Measurements from ENCODE around the gene ESPNL. TPM values are rescaled to one million over a fixed set of nuclear protein-coding genes. Genes with fewer than 3 reads are reported as not detected.

Gene ESPNL
- total RNA-seq, 8 experiments from 2014 or later, result 0.11 to 0.87 (median 0.39) TPM

GRCh38 chr2:238096311-238097011 is 3.7 kb upstream of the ESPNL start:
- H3K4me1 ChIP-seq (replicated peaks in 1 of 2), result peaks cover 6 to 8% of the 10 kb centered on the region in 2 donors
- in situ Hi-C loops (cut with MboI; ENCODE audit: low pct_unique_long_range_greater_than_20kb in 2 of 9, low sequenced_read_pairs in 9 of 9, unreplicated experiment in 9 of 9), result no loop called here
- no peak for ATAC-seq (replicated peaks in 6 of 8)
- H3K27ac ChIP-seq, result no peak overlapping the region
- 67 to 91% (median 88%) methylated on average over 4 to 17 of the region's 22 CpGs; no CpG with 5 or more reads in 5 of the 10 experiments for WGBS, 10 experiments
- H3K4me3 ChIP-seq, result no peak overlapping the region

- Histone ChIP-seq H3K4me1 (replicated peaks in 1 of 2) (peaks cover 11 to 14% of the 10 kb centered on the region in 2 donors), H3K4me3 (no peak overlapping the region), H3K27ac (no peak overlapping the region)
- WGBS, 10 experiments, result 60 to 93% methylated on average over 1 to 3 of the region's 19 CpGs; no CpG with 5 or more reads in 8 of the 10 experiments
- ATAC-seq (replicated peaks in 6 of 8), result no peak
- in situ Hi-C loops (cut with MboI; ENCODE audit: low pct_unique_long_range_greater_than_20kb in 2 of 9, low sequenced_read_pairs in 9 of 9, unreplicated experiment in 9 of 9), result no loop called here
Observed at GRCh38 chr2:238097201-238097987, 2.7 kb upstream of the ESPNL start.

- ATAC-seq (replicated peaks in 6 of 8), result peak; percentile 74 to 98 (median 89)
- Histone ChIP-seq H3K4me1 (replicated peaks in 1 of 2) (peaks cover 18 to 22% of the 10 kb centered on the region in 2 donors), H3K27ac (no peak overlapping the region), H3K4me3 (no peak overlapping the region)
- 37 to 95% (median 86%) methylated on average over 1 to 7 of the region's 37 CpGs; no CpG with 5 or more reads in 6 of the 10 experiments for WGBS, 10 experiments
- in situ Hi-C loops (cut with MboI; ENCODE audit: low pct_unique_long_range_greater_than_20kb in 2 of 9, low sequenced_read_pairs in 9 of 9, unreplicated experiment in 9 of 9), result no loop called here
Observed at GRCh38 chr2:238097988-238098871, 1.9 kb upstream of the ESPNL start.

- H3K27ac ChIP-seq, result no peak overlapping the region
- peak in 6 of 8 experiments; percentile 18 to 51 (median 28) for ATAC-seq (replicated peaks in 6 of 8)
- WGBS, 10 experiments, result 40 to 100% (median 89%) methylated on average over 1 to 9 of the region's 17 CpGs; no CpG with 5 or more reads in 1 of the 10 experiments
- peaks cover 18 to 22% of the 10 kb centered on the region in 2 donors for H3K4me1 ChIP-seq (replicated peaks in 1 of 2)
- in situ Hi-C loops (cut with MboI; ENCODE audit: low pct_unique_long_range_greater_than_20kb in 2 of 9, low sequenced_read_pairs in 9 of 9, unreplicated experiment in 9 of 9), result no loop called here
- H3K4me3 ChIP-seq, result no peak overlapping the region
Observed at GRCh38 chr2:238098901-238099713, 1.0 kb upstream of the ESPNL start.

GRCh38 chr2:238099714-238100048 is 459 bp upstream of the ESPNL start:
- in situ Hi-C loops (cut with MboI; ENCODE audit: low pct_unique_long_range_greater_than_20kb in 2 of 9, low sequenced_read_pairs in 9 of 9, unreplicated experiment in 9 of 9), result no loop called here
- WGBS, 10 experiments, result 73 to 100% (median 80%) methylated on average over 2 to 7 of the region's 10 CpGs; no CpG with 5 or more reads in 7 of the 10 experiments
- H3K27ac ChIP-seq, result no peak overlapping the region

GRCh38 chr2:238100821-238101771 is 956 bp downstream of the ESPNL start:
- ATAC-seq (replicated peaks in 6 of 8), result no peak
- Histone ChIP-seq H3K4me3 (no peak overlapping the region), H3K4me1 (replicated peaks in 1 of 2) (peaks cover 18 to 22% of the 10 kb centered on the region in 2 donors), H3K27ac (no peak overlapping the region)
- in situ Hi-C loops (cut with MboI; ENCODE audit: low pct_unique_long_range_greater_than_20kb in 2 of 9, low sequenced_read_pairs in 9 of 9, unreplicated experiment in 9 of 9), result no loop called here
- 40 to 100% (median 88%) methylated on average over 1 to 7 of the region's 28 CpGs; no CpG with 5 or more reads in 4 of the 10 experiments for WGBS, 10 experiments

More at GRCh38 chr2:238099714-238100048, 459 bp upstream of the ESPNL start:
- no peak overlapping the region for H3K4me3 ChIP-seq
- ATAC-seq (replicated peaks in 6 of 8), result no peak
- H3K4me1 ChIP-seq (replicated peaks in 1 of 2), result peaks cover 18 to 22% of the 10 kb centered on the region in 2 donors

- WGBS, 10 experiments, result 62 to 90% (median 66%) methylated on average over 2 to 6 of the region's 30 CpGs; no CpG with 5 or more reads in 7 of the 10 experiments
- peaks cover 18 to 29% of the 10 kb centered on the region in 2 donors for H3K4me1 ChIP-seq (replicated peaks in 1 of 2)
- no peak overlapping the region for H3K4me3 ChIP-seq
- in situ Hi-C loops (cut with MboI; ENCODE audit: low pct_unique_long_range_greater_than_20kb in 2 of 9, low sequenced_read_pairs in 9 of 9, unreplicated experiment in 9 of 9), result no loop called here
- H3K27ac ChIP-seq, result peak overlapping the region; percentile 27 to 52
- peak in 5 of 8 experiments; percentile 12 to 54 (median 33) for ATAC-seq (replicated peaks in 6 of 8)
Observed at GRCh38 chr2:238101891-238102841, 2.0 kb downstream of the ESPNL start.

GRCh38 chr2:238102865-238103264 is 2.7 kb downstream of the ESPNL start:
- Histone ChIP-seq H3K27ac (peak overlapping the region; percentile 27 to 52), H3K4me1 (replicated peaks in 1 of 2) (peaks cover 18 to 34% of the 10 kb centered on the region in 2 donors), H3K4me3 (no peak overlapping the region)
- WGBS, 10 experiments, result 20 to 100% (median 86%) methylated on average over 1 to 4 of the region's 10 CpGs; no CpG with 5 or more reads in 6 of the 10 experiments
- ATAC-seq (replicated peaks in 6 of 8), result no peak
- in situ Hi-C loops (cut with MboI; ENCODE audit: low pct_unique_long_range_greater_than_20kb in 2 of 9, low sequenced_read_pairs in 9 of 9, unreplicated experiment in 9 of 9), result no loop called here

- Histone ChIP-seq H3K4me3 (no peak overlapping the region), H3K4me1 (replicated peaks in 1 of 2) (peaks cover 23 to 39% of the 10 kb centered on the region in 2 donors), H3K27ac (no peak overlapping the region)
- in situ Hi-C loops (cut with MboI; ENCODE audit: low pct_unique_long_range_greater_than_20kb in 2 of 9, low sequenced_read_pairs in 9 of 9, unreplicated experiment in 9 of 9), result no loop called here
- 95% methylated on average over 4 of the region's 18 CpGs; no CpG with 5 or more reads in 9 of the 10 experiments for WGBS, 10 experiments
- no peak for ATAC-seq (replicated peaks in 6 of 8)
Observed at GRCh38 chr2:238103465-238104225, 3.5 kb downstream of the ESPNL start.

GRCh38 chr2:238104226-238104690 is 4.1 kb downstream of the ESPNL start:
- WGBS, 10 experiments, result 76% methylated on average over 3 of the region's 14 CpGs; no CpG with 5 or more reads in 9 of the 10 experiments
- Histone ChIP-seq H3K4me3 (no peak overlapping the region), H3K4me1 (replicated peaks in 1 of 2) (peaks cover 25 to 40% of the 10 kb centered on the region in 2 donors), H3K27ac (no peak overlapping the region)
- ATAC-seq (replicated peaks in 6 of 8), result no peak
- in situ Hi-C loops (cut with MboI; ENCODE audit: low pct_unique_long_range_greater_than_20kb in 2 of 9, low sequenced_read_pairs in 9 of 9, unreplicated experiment in 9 of 9), result no loop called here

Data from motor neuron (in vitro differentiated cells).